Measurements from ENCODE around the gene RAD51B.
A peak's percentile ranks its signal among the peaks of the same experiment; 100 is the strongest.

Gene RAD51B

DNA sequence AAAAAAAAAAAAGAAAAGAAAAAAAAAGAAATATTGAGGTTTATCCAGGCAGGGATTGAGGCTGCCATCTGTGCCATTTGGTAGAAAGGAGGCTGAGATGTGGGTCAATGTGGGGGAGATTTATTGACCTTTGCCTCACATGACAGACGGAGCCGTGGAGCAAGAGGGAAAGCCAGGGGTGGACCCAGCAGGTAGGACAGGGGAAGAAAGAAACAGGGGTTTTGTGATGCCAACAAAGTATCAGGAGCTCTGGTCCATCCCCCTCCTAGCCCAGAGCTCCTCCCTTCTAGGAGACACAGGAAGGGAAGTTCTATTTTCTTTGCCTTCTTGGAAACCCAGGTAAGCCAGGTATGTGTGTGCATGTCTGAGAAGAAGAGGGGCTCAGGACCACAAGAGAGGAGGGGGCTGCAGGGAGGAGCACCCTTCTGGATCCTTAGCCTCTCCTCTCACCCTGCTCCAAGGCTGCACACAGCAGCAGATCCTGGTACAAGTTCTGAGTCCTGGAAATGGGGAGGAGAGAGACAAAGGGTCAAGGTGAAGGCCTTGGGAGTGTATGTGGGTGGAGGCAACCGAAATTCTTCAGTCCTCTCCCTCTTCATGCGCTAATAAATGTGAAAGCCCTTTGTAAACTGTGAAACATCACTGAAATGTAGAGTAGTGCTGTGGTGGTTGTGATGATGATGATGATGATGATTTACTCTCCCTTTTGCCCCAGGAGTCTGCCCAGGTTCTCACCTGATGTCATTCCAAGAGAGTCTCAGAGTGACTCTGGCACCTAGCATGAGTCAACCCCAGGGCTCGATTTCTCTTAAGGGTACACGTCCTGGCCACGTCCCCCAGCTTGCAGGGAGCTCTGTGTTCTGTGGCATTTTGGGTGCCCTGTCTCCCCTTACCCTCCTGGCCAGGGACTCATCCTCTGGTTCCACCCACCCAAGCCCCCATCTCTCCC lies 947.0 kb downstream of the RAD51B start:
- in situ Hi-C loops (cut with MboI; ENCODE audit: low pct_unique_long_range_greater_than_20kb, low sequenced_read_pairs), result no loop called here

DNA sequence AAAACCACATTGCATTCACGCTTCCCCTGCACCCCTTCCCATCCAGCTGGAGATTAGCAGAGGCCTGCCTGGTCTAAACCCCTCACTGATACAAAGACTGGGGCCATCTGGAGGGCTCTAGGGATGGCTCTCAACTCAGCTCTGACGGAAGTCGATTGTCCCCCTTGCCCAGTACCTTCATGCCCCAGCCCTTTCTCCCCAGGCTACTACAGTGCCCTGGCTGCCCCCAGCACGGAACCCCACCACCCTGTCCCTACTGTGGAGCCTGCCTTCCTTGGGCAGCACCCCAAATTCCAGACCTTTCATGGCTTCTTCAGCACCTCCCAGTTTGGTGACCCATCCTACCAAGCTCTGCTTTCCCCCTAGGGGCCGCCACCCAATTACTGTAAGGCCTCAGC lies 947.7 kb downstream of the RAD51B start:
- DNase-seq, result no peak
- in situ Hi-C loops (cut with MboI; ENCODE audit: low pct_unique_long_range_greater_than_20kb, low sequenced_read_pairs), result no loop called here

More for the DNA sequence above, 947.0 kb downstream of the RAD51B start:
- no peak for DNase-seq

DNA sequence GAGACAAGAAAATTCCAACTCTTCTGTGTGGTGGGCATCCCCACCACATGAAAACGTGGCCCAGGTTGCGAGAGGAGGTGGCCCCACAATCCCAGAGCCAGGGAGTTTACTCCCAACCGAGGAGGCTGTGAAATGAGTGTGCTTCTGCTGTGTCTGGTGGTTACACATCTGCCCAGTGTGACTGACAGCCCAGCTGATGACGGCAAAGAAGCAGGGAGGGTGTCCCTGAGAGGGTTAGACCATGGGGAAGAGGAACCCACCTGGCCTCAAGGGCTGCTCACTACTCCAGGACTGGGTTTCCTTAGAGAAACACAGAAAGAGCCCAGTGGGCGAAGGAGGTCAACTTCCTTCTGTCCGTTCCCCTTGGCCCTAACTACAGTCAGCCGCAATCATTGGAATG lies 948.7 kb downstream of the RAD51B start:
- in situ Hi-C loops (cut with MboI; ENCODE audit: low pct_unique_long_range_greater_than_20kb, low sequenced_read_pairs), result no loop called here
- no peak for DNase-seq

DNA sequence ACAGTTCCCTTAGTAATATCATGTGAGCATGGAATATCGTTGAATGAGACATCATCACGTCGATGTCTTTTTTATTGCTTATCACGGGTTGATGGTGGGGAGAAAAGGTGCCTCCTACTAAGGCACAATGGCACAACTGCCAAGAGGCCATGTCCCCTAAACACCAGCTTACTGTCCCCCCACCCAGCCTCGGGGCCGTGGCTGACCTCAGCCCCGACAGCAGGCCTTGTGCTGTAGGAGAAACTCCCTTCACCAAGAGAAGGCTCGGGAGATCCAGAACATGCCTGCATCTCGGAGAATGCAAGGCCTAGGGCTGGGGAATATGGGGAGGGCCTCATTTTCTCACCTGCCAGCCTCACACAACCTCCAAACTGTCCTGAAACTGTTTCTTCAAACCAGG lies 950.5 kb downstream of the RAD51B start:
- no peak for DNase-seq
- in situ Hi-C loops (cut with MboI; ENCODE audit: low pct_unique_long_range_greater_than_20kb, low sequenced_read_pairs), result no loop called here

DNA sequence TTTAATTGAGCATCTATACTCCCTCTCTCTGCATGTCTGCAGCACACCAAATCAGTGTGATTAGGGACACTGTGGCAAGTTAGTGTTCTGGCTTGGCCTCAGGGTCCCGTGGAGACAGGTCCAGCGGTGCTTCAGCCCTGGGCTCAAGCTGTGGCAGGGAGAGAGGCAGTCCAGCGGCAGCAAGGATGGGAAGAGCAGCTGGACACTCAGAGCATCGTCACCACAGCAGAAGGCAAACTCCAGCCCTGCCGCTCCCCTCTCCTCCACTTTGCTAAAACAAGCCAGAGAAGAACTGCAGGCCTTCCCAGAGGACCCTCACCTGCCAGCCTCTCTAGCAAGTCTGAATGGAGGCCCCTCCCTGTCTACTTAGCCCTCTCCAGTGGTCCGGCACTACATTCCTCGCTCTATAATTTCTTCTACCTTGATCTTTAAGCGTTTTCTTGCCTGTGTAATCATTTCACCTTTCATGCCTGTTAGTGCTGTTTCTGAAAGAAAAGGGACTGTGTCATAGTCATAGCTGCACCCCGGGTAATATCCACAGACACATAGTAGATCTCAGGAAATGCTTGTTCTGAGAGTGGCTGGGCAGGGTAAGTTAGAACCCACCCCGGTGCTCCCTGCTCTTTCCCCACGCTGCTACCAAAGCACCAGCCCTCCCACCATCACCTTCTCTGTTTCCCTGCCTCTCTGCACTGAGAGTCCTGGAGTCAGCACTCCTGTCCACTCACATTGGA lies 951.1 kb downstream of the RAD51B start:
- in situ Hi-C loops (cut with MboI; ENCODE audit: low pct_unique_long_range_greater_than_20kb, low sequenced_read_pairs), result no loop called here

DNA sequence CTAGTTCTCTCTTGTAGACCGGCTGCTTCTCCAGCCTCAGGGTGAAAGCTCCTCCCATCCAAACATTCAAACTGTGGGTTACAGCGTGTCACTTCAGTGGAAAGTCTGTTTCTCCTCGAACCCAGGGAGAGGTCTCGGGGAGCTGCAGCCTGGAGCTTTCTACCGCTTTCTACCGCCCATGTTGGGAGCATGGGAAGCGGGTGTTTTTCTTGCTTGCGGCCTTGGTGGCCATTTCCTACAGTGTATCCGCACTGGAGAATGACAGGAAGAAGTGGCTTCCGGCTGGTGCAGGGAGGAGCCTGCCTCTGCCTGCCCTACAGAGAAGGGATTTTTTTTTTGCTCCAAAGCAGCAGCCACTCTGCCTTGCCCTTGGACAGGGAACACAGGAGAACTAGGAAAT lies 952.1 kb downstream of the RAD51B start:
- peak; percentile 67 for DNase-seq
- in situ Hi-C loops (cut with MboI; ENCODE audit: low pct_unique_long_range_greater_than_20kb, low sequenced_read_pairs), result no loop called here

More for the DNA sequence above, 951.1 kb downstream of the RAD51B start:
- no peak for DNase-seq

DNA sequence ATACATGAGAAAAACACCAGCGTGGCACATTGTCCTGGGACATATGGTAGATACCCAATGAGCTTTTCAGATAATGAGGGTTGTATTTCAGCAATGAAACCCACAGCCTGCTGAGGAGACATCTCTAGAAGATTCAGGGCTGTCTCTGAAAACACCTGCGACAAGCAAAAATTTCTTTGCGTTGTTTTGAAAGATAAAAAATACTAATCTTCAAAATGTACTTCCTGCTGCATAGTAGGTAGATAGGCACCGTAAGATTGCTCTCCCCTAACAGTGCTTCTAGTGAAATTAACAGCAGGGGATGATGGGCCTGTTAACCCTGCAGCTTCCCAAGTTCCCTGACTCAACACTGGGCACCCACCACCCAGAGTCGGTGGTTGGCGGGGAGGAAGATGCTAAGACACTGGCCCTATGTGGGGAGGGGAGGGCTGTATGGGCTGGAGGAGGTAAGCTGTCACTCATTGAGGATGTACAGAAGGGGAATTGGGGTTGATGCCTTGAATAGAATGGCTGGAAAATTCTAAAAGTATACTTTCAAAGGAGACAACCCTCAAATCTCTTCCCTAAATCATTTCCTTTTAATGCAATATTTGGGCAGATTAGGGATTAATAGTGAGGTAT lies 953.3 kb downstream of the RAD51B start:
- in situ Hi-C loops (cut with MboI; ENCODE audit: low pct_unique_long_range_greater_than_20kb, low sequenced_read_pairs), result no loop called here
- no peak for DNase-seq

DNA sequence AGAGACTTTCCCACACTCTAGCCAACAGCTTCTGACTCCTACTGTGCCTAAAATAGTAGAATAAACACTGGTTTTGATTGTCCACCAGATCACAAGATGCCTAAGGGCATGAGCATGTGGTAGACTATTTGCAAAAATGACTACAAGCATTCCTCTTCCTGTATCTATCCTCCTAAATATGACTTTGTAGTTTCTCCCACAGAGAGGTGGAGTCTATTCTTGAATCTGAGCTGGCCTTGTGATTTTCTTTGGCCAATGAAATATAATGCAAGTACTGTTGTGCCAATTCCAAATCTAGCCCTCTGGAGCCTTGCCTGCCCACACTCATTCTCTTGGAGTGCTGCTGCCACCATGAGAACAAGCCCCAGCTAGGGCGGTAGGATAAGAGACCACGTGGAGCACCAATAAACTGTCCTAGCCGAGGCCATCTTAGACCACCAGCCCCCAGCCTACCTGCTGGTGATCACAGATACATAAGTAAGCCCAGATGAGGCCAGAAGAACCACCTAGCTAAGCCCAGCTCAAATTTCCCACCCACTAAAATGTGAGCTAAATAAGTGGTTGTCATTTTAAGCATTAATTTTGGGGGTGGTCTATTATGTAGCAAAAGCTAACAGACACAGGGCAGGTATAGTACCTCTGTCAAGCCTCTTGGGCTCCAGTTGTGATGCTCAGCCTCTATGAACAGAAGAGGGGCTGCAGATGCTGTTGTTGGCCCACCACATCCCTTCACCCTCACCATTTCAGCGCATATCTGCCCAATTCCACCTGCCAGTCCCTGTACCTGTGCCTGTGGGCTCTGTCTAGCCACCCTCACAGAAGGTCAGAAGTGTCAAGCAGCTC lies 955.4 kb downstream of the RAD51B start:
- no peak for DNase-seq
- in situ Hi-C loops (cut with MboI; ENCODE audit: low pct_unique_long_range_greater_than_20kb, low sequenced_read_pairs), result no loop called here

DNA sequence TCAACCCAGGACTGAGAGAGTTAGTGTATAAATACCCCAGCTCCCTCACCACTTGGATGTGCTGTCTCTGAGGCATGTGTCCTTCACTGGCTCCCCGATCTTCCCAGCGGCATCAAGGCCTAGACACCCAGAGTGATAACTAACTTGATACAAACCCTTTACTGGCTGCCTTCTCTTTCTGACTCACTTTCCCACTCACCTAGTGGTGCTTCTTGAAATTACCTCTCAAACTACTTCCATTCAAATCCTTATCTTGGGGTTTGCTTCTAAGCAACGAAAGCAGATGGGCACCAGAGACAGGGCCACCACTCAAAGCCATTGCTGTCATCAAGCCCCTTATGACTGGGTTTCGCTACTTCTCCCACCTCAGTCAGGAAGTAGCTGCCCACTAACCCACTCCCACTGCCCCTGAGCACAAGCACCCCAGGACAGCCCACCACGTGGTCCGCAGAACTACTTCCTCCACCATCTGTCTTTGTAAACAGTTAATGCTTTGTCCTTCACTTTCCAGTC lies 956.1 kb downstream of the RAD51B start:
- in situ Hi-C loops (cut with MboI; ENCODE audit: low pct_unique_long_range_greater_than_20kb, low sequenced_read_pairs), result no loop called here
- DNase-seq, result peak; percentile 58

DNA sequence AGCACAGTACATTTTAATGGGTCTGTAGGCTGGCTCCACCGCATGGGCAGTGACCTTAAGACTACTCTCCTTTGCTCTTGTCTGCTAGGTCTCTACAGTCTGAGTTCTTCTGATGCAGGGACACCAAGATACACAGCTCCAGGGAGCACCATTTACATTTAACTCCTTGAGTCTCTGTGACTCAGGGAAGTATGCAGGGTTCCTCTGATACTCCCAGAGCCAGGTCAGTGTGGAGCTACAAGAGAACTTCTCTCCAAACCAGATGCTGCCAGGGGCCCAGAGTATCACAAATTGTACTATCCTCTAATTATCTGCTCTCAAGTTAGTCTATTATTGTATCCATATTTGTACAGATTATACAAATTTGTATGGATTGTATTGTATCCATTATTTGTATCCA lies 958.1 kb downstream of the RAD51B start:
- in situ Hi-C loops (cut with MboI; ENCODE audit: low pct_unique_long_range_greater_than_20kb, low sequenced_read_pairs), result no loop called here
- no peak for DNase-seq
